ENCODE measurements around the gene SPATA22. TPM values are rescaled to one million over a fixed set of nuclear protein-coding genes. Genes with fewer than 3 reads are reported as not detected.
A peak's percentile ranks its signal among the peaks of the same experiment; 100 is the strongest.
"Not testable (repeated sequence)": the region's sequence is repeated elsewhere in the genome, so short reads cannot be mapped to it uniquely, and the experiment has no call there.

The SPATA22 gene
- total and polyA plus RNA-seq, 4 donors, result 0.67 to 1.4 TPM; not detected in 2

DNA sequence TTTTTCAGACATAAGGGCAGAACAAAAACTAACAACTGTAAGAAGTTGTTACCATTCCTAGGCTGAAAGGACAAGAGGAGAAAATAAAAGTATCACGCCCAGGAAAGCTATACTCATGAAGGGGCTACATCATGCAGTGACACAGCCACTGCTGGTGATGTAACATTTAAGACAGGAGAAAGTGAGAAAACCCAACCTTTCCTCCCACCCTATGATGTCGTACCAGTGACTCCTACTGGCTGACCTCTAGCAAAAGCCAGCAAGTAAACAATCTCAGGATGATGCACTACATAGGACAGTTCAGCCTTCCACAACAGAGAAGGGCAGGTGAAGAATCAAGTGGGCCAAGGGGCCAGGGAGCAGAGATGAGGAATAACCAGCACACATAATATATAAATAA lies 24.0 kb downstream of the SPATA22 start:
- H3K27me3 ChIP-seq (ENCODE audit: control insufficient read depth in 1 of 2, insufficient read depth in 2 of 2, low read length in 1 of 2), result no peaks in the 10 kb centered on the region
- no peaks in the 10 kb centered on the region for H3K9me3 ChIP-seq (ENCODE audit: control insufficient read depth, low read length)
- no peaks in the 10 kb centered on the region for H3K36me3 ChIP-seq (ENCODE audit: control insufficient read depth in 1 of 2, insufficient read depth in 2 of 2, low read length in 1 of 2)
- no peak overlapping the region for H3K4me3 ChIP-seq (ENCODE audit: low read length in 2 of 2)
- intact Hi-C loops (cut with DNase I), result no loop called here
- H3K4me1 ChIP-seq (ENCODE audit: control insufficient read depth in 1 of 2, insufficient read depth in 2 of 2, low read length in 2 of 2), result no peaks in the 10 kb centered on the region
- WGBS, 2 donors, result 43 to 52% methylated on average over 2 of the region's 2 CpGs
- no peak for ATAC-seq (ENCODE audit: low FRiP score)
- DNase-seq, result no peak
- no peak overlapping the region for H3K27ac ChIP-seq (ENCODE audit: low read depth in 1 of 2, low read length in 2 of 2)

DNA sequence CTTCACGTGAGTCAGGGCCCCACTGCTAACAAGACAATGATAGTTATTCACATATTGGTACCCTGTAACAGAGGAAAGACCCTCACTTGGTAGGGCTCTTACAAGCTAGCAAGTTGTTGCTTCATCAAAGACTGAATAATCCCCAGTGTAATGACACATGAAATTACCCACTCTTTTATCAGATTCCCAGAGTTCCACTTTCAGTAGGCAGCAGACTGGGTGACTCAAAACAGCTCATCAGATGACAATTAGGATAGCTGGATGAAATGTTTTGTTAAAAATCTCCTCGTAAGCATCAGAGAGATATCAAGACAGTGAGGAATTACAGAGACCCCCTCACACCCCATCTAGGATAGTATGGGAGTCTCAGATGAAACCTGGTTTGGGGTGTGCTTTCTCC lies 31.2 kb downstream of the SPATA22 start:
- intact Hi-C loops (cut with DNase I), result no loop called here
- ATAC-seq (ENCODE audit: low FRiP score) (no peak), DNase-seq (no peak)
- Histone ChIP-seq H3K9me3 (ENCODE audit: control insufficient read depth, low read length) (peaks cover 2% of the 10 kb centered on the region), H3K4me3 (ENCODE audit: low read length in 2 of 2) (no peak overlapping the region), H3K27me3 (ENCODE audit: control insufficient read depth in 1 of 2, insufficient read depth in 2 of 2, low read length in 1 of 2) (no peaks in the 10 kb centered on the region), H3K36me3 (ENCODE audit: control insufficient read depth in 1 of 2, insufficient read depth in 2 of 2, low read length in 1 of 2) (no peaks in the 10 kb centered on the region), H3K27ac (ENCODE audit: low read depth in 1 of 2, low read length in 2 of 2) (no peak overlapping the region), H3K4me1 (ENCODE audit: control insufficient read depth in 1 of 2, insufficient read depth in 2 of 2, low read length in 2 of 2) (no peaks in the 10 kb centered on the region)
- 56 to 61% methylated on average over 2 of the region's 2 CpGs for WGBS, 2 donors

DNA sequence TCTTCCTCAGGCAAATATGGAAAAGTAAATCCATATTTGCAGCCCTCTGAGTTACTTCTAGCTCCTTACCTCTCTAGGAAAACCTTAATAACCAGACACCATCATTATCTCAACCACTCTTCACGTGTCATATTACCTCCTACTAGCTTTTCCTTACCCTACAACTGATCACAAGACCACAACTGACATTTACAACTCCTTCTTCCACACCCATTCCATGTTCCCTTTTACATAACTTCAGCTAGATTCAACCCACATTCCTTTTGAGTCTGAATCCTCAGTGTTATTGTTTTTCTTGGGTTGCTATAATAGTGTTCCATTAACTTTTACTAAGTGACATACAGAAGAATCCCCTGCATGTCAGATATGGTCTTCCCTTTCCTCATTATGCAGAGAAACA lies 33.3 kb downstream of the SPATA22 start:
- Histone ChIP-seq H3K27ac (ENCODE audit: low read depth in 1 of 2, low read length in 2 of 2) (no peak overlapping the region), H3K4me1 (ENCODE audit: control insufficient read depth in 1 of 2, insufficient read depth in 2 of 2, low read length in 2 of 2) (no peaks in the 10 kb centered on the region), H3K27me3 (ENCODE audit: control insufficient read depth in 1 of 2, insufficient read depth in 2 of 2, low read length in 1 of 2) (no peaks in the 10 kb centered on the region), H3K36me3 (ENCODE audit: control insufficient read depth in 1 of 2, insufficient read depth in 2 of 2, low read length in 1 of 2) (no peaks in the 10 kb centered on the region), H3K4me3 (ENCODE audit: low read length in 2 of 2) (no peak overlapping the region), H3K9me3 (ENCODE audit: control insufficient read depth, low read length) (peaks cover 2% of the 10 kb centered on the region)
- intact Hi-C loops (cut with DNase I), result no loop called here
- ATAC-seq (ENCODE audit: low FRiP score), result no peak
- no peak for DNase-seq
- 54 to 77% methylated on average over 1 of the region's 1 CpG for WGBS, 2 donors

DNA sequence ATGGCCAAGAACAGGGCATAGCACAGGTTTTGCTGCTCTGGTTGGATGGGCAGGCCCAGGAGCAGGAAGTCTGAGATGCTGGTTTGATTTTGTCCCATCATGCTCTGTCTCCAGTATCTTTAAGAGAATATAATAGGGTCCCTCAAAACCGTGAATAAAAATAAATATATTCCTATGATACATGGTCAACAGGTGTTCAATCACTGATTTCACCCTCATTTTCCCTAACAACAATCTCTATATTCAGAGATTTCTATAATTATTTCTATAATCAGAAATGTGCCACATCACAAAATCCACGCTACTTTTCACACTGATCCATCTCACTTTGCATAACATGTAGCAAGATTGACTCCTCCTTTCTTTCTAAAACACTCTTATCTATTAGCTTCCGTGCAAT lies 37.9 kb downstream of the SPATA22 start, which contains the start of gene OR1E2:
OR1E2 (minus strand) TSS at position 101 of the 400 bp plus-strand sequence; CDS start at position 101, 0 bp downstream.
- H3K27me3 ChIP-seq (ENCODE audit: control insufficient read depth in 1 of 2, insufficient read depth in 2 of 2, low read length in 1 of 2), result no peaks in the 10 kb centered on the region
- WGBS, 2 donors, result 71 to 72% methylated on average over 3 of the region's 3 CpGs
- no peak within 1 kb of the TSS for H3K4me3 ChIP-seq (ENCODE audit: low read length in 2 of 2)
- no peaks in the 10 kb centered on the region for H3K4me1 ChIP-seq (ENCODE audit: control insufficient read depth in 1 of 2, insufficient read depth in 2 of 2, low read length in 2 of 2)
- H3K36me3 ChIP-seq (ENCODE audit: control insufficient read depth in 1 of 2, insufficient read depth in 2 of 2, low read length in 1 of 2), result no peaks in the 10 kb centered on the region
- DNase-seq (no peak), ATAC-seq (ENCODE audit: low FRiP score) (no peak)
- no peak within 1 kb of the TSS for H3K27ac ChIP-seq (ENCODE audit: low read depth in 1 of 2, low read length in 2 of 2)
- peaks cover 3% of the 10 kb centered on the region for H3K9me3 ChIP-seq (ENCODE audit: control insufficient read depth, low read length)
- intact Hi-C loops (cut with DNase I), result no loop called here

DNA sequence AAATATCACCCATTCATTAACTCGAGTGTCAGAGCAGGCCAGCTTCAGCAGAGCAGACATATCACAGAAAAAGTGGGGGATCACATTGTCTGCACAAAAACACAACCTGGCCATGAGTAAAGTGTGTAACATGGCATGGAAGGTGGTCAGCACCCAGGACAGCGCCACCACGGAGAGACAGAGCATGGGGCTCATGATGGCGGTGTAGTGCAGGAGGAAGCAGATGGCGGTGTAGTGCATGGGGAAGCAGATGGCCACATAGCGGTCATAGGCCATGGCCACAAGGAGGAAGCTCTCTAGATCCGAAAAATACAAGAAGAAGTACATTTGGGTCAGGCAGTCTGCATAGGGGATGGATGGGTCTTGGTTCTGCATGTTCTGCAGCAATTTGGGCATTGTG lies 38.4 kb downstream of the SPATA22 start:
- 32 to 34% methylated on average over 7 of the region's 7 CpGs for WGBS, 2 donors
- H3K9me3 ChIP-seq (ENCODE audit: control insufficient read depth, low read length); H3K27me3 ChIP-seq (ENCODE audit: control insufficient read depth in 1 of 2, insufficient read depth in 2 of 2, low read length in 1 of 2); intact Hi-C loops (cut with DNase I); H3K27ac ChIP-seq (ENCODE audit: low read depth in 1 of 2, low read length in 2 of 2); H3K4me3 ChIP-seq (ENCODE audit: low read length in 2 of 2); ATAC-seq (ENCODE audit: low FRiP score); H3K36me3 ChIP-seq (ENCODE audit: control insufficient read depth in 1 of 2, insufficient read depth in 2 of 2, low read length in 1 of 2); H3K4me1 ChIP-seq (ENCODE audit: control insufficient read depth in 1 of 2, insufficient read depth in 2 of 2, low read length in 2 of 2): not testable (repeated sequence)
- peak in 1 of 2 donors; percentile 60 for DNase-seq

DNA sequence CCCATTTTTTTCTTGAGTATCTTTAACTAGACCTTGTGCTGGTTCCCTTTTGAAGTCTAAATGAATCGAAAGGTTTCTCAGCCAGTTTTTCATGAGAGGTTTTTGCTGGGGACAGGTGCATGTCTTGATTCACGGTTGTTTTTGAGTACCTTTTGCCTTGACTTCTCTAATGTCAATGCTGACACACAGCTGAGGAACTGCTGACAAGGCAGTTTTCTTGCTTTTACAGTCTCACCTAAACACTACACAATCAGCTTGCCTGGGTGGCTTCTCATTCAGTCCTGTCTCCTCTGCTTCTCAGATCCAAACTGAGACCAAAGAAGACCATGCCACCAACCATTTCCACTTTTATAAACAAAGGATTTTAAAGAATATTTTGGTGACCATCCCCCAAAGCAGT lies 53.4 kb downstream of the SPATA22 start:
- Histone ChIP-seq H3K36me3 (ENCODE audit: control insufficient read depth in 1 of 2, insufficient read depth in 2 of 2, low read length in 1 of 2) (no peaks in the 10 kb centered on the region), H3K9me3 (ENCODE audit: control insufficient read depth, low read length) (peaks cover 5% of the 10 kb centered on the region), H3K27ac (ENCODE audit: low read depth in 1 of 2, low read length in 2 of 2) (no peak overlapping the region), H3K4me1 (ENCODE audit: control insufficient read depth in 1 of 2, insufficient read depth in 2 of 2, low read length in 2 of 2) (no peaks in the 10 kb centered on the region), H3K27me3 (ENCODE audit: control insufficient read depth in 1 of 2, insufficient read depth in 2 of 2, low read length in 1 of 2) (no peaks in the 10 kb centered on the region), H3K4me3 (ENCODE audit: low read length in 2 of 2) (no peak overlapping the region)
- 51 to 54% methylated on average over 2 of the region's 2 CpGs for WGBS, 2 donors
- DNase-seq (no peak), ATAC-seq (ENCODE audit: low FRiP score) (no peak)
- intact Hi-C loops (cut with DNase I), result no loop called here

DNA sequence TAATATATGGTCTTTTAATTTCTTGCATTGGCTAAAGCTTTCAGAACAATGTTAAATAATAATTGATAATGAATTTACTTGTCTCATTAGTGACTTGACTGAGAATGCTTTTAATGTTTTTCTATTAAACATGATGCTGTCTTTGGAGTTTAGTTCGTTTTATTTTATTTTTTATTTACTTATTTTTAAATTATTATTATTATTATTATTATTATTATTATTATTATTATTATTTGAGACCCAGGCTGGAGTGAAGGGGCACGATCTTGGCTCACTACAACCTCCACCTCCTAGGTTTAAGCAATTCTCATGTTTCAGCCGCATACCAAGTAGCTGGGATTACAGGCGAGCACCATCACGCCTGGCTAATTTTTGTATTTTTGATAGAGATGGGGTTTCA lies 56.0 kb downstream of the SPATA22 start:
- ATAC-seq (ENCODE audit: low FRiP score) (no peak), DNase-seq (no peak)
- intact Hi-C loops (cut with DNase I), result no loop called here
- H3K4me1 ChIP-seq (ENCODE audit: control insufficient read depth in 1 of 2, insufficient read depth in 2 of 2, low read length in 2 of 2), result no peaks in the 10 kb centered on the region
- no peaks in the 10 kb centered on the region for H3K36me3 ChIP-seq (ENCODE audit: control insufficient read depth in 1 of 2, insufficient read depth in 2 of 2, low read length in 1 of 2)
- 77 to 82% methylated on average over 5 of the region's 5 CpGs for WGBS, 2 donors
- H3K27ac ChIP-seq (ENCODE audit: low read depth in 1 of 2, low read length in 2 of 2), result no peak overlapping the region
- no peaks in the 10 kb centered on the region for H3K27me3 ChIP-seq (ENCODE audit: control insufficient read depth in 1 of 2, insufficient read depth in 2 of 2, low read length in 1 of 2)
- H3K9me3 ChIP-seq (ENCODE audit: control insufficient read depth, low read length), result peaks cover 2% of the 10 kb centered on the region
- no peak overlapping the region for H3K4me3 ChIP-seq (ENCODE audit: low read length in 2 of 2)

DNA sequence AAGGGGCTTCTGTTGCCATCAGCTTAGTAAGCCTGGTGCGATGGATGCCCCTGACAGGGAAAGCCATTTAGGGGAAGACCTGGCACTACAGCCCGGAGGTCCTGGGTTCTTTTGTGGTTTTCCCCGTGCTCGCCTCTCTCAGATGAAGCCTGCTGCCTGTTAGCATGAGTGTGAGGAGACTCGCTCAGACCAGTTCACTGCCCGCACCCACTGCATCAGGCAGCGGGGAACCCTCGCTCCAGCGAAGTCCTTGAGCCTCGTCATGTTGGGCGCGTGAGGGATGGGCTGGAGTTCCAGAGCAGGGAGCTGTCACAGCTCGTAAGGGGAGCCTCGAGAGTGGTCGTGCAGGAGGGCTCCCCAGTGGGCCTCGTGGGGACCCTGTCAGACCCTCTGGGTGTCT lies 59.4 kb downstream of the SPATA22 start:
- ATAC-seq (ENCODE audit: low FRiP score); intact Hi-C loops (cut with DNase I); DNase-seq; H3K9me3 ChIP-seq (ENCODE audit: control insufficient read depth, low read length); H3K4me3 ChIP-seq (ENCODE audit: low read length in 2 of 2); H3K27me3 ChIP-seq (ENCODE audit: control insufficient read depth in 1 of 2, insufficient read depth in 2 of 2, low read length in 1 of 2); H3K36me3 ChIP-seq (ENCODE audit: control insufficient read depth in 1 of 2, insufficient read depth in 2 of 2, low read length in 1 of 2); H3K27ac ChIP-seq (ENCODE audit: low read depth in 1 of 2, low read length in 2 of 2); H3K4me1 ChIP-seq (ENCODE audit: control insufficient read depth in 1 of 2, insufficient read depth in 2 of 2, low read length in 2 of 2): not testable (repeated sequence)
- 64 to 76% methylated on average over 3 to 5 of the region's 16 CpGs for WGBS, 2 donors

DNA sequence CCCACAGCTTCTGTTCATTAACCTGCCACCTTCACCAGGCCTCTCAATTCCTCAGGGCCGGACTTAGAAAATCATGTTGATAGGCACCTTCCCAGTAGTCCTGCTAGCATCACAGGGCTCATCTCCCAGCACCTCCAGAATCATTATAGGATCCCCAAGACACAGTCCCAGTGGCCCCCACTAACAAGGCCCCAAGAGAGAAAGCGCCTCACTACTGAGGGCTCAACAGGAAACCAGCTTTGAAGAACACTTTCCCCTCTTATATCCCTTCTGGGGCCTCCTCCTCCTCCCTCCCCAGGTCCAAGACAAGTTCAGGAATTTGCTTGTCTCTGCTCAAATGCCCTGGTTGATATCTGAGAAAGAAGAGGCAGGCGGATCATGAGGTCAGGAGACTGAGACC lies 60.5 kb downstream of the SPATA22 start, which contains the start of gene OR3A3:
OR3A3 (plus strand) TSS at position 301 of the 400 bp plus-strand sequence.
- 77 to 83% methylated on average over 3 of the region's 3 CpGs for WGBS, 2 donors
- no peak for ATAC-seq (ENCODE audit: low FRiP score)
- Histone ChIP-seq H3K4me3 (ENCODE audit: low read length in 2 of 2) (no peak within 1 kb of the TSS), H3K9me3 (ENCODE audit: control insufficient read depth, low read length) (peaks cover 4% of the 10 kb centered on the region), H3K27ac (ENCODE audit: low read depth in 1 of 2, low read length in 2 of 2) (no peak within 1 kb of the TSS), H3K36me3 (ENCODE audit: control insufficient read depth in 1 of 2, insufficient read depth in 2 of 2, low read length in 1 of 2) (no peaks in the 10 kb centered on the region), H3K27me3 (ENCODE audit: control insufficient read depth in 1 of 2, insufficient read depth in 2 of 2, low read length in 1 of 2) (no peaks in the 10 kb centered on the region), H3K4me1 (ENCODE audit: control insufficient read depth in 1 of 2, insufficient read depth in 2 of 2, low read length in 2 of 2) (no peaks in the 10 kb centered on the region)
- intact Hi-C loops (cut with DNase I), result no loop called here
- DNase-seq, result no peak

Measured in aorta (tissue), 5 donors.